Transverse colon (tissue), 4 donors: ENCODE data around the gene PSMB7. TPM values are rescaled to one million over a fixed set of nuclear protein-coding genes. Genes with fewer than 3 reads are reported as not detected.
A peak's percentile ranks its signal among the peaks of the same experiment; 100 is the strongest.

Source experiments
- DNase-seq: peaks from one replicate; pipeline ENCODE4 v3.0.0-alpha.2; 2019
- H3K27ac ChIP-seq, 4 donors: fragments of 200-600 bp; sonication (generic); 2 replicates each; pipeline ENCODE4 v1.5.1; 2016 to 2018; ENCODE audit warnings: inconsistent platforms in 4 of 4
- H3K27me3 ChIP-seq: fragments of 200-600 bp; sonication (generic); 2 replicates; pipeline ENCODE4 v1.5.1; 2017; ENCODE audit warnings: inconsistent platforms
- H3K36me3 ChIP-seq, 4 donors: fragments of 200-600 bp; sonication (generic); 2 replicates each; pipeline ENCODE4 v1.5.1; 2017 to 2019; ENCODE audit warnings: inconsistent platforms in 4 of 4
- H3K4me1 ChIP-seq, 4 donors: fragments of 200-600 bp; sonication (generic); 2 replicates each; pipeline ENCODE4 v1.5.1; 2017 to 2020; ENCODE audit warnings: inconsistent platforms in 4 of 4
- H3K4me3 ChIP-seq, 4 donors: fragments of 200-600 bp; sonication (generic); 1 replicate in 1 of 4; 2 replicates in 3 of 4; pipeline versions ENCODE4 v1.5.1 to v1.6.1; 2017 to 2019; ENCODE audit warnings: inconsistent platforms in 4 of 4
- H3K9me3 ChIP-seq, 2 donors: fragments of 200-600 bp; sonication (generic); 2 replicates each; pipeline ENCODE4 v1.5.1; 2017 to 2019; ENCODE audit warnings: inconsistent platforms in 2 of 2
- CTCF ChIP-seq, 5 experiments: fragments of 200-600 bp in 3 of 5; fragments of 450-650 bp in 2 of 5; sonication (generic) in 3 of 5; IDR thresholded peaks; 1 replicate in 2 of 5; 2 replicates in 3 of 5; pipeline ENCODE4 v1.5.1; 2016 to 2017; ENCODE audit warnings: antibody characterized with exemption in 5 of 5, inconsistent platforms in 3 of 5, mild to moderate bottlenecking in 2 of 5, moderate library complexity in 1 of 5
- EP300 ChIP-seq: sonication (generic); formaldehyde crosslinking; IDR thresholded peaks from one replicate; pipeline ENCODE4 v1.6.1; 2017; ENCODE audit warnings: antibody characterized with exemption, low read depth
- POLR2A ChIP-seq: fragments of 450-650 bp; IDR thresholded peaks from one replicate; pipeline ENCODE4 v1.6.1; 2016; ENCODE audit warnings: antibody characterized with exemption, mild to moderate bottlenecking, moderate library complexity
- POLR2AphosphoS5 ChIP-seq, 3 donors: sonication (generic); formaldehyde crosslinking; IDR thresholded peaks; one replicate each; pipeline ENCODE4 v1.6.1; 2016; ENCODE audit warnings: antibody characterized with exemption in 3 of 3
- WGBS, 2 donors: methylation state at CpG; one replicate each; pipeline ENCODE4 v1.1.5; 2018; ENCODE audit warnings: low coverage in 1 of 2; 5-methylcytosine and 5-hydroxymethylcytosine counted together
- in situ Hi-C, 4 donors: fragments of 200-750 bp; cut with MboI; loops; one replicate each; pipeline versions ENCODE4 v1.15.0 to v1.15.1; 2017; ENCODE audit warnings: low sequenced_read_pairs in 3 of 4, low pct_ligation_motif_present in 1 of 4, low pct_unique_long_range_greater_than_20kb in 1 of 4
- intact Hi-C: fragments of 100-400 bp; cut with DNase I; formaldehyde crosslinking; loops from one replicate; pipeline ENCODE4 v1.15.1; 2023; ENCODE audit warnings: low total_unique reads
- total RNA-seq, 4 donors: library from RNA; depleted of rRNA; stranded (reverse); fragments of >200 nt; gene quantifications; one replicate each; pipeline ENCODE4 v1.1.0, GENCODE V29; 2016

Gene PSMB7
- 100 to 1,000 TPM in 1 of 4 donors, 10 to 100 TPM in 3; 11.6 to 136 (median 51.6) TPM for total RNA-seq

- peaks cover 0 to 33% (median 15%) of the 10 kb centered on the region in 4 donors for H3K36me3 ChIP-seq
- TF ChIP-seq CTCF (IDR thresholded peaks at IDR 0.05): peak; percentile 79 to 92 (median 82)
- peak; percentile 32 to 82 (median 81) for TF ChIP-seq POLR2AphosphoS5 (IDR thresholded peaks at IDR 0.05)
- peak; percentile 56 for TF ChIP-seq POLR2A
- TF ChIP-seq EP300: no peak
- peak within 1 kb of the TSS; percentile 42 to 80 (median 71) for H3K27ac ChIP-seq
- WGBS, 2 donors: 0 to 5% methylated on average over 16 to 41 of the region's 41 CpGs
- DNase-seq: peak; percentile 98
- peaks cover 0 to 12% (median 10%) of the 10 kb centered on the region in 4 donors for H3K4me1 ChIP-seq
- H3K4me3 ChIP-seq: peak within 1 kb of the TSS; percentile 67 to 94 (median 81)
- H3K9me3 ChIP-seq: no peaks in the 10 kb centered on the region
- intact Hi-C loops: no loop called here
- in situ Hi-C loops: loop anchor here in 1 of 4 donors (10.0 kb wide), 1 partner anchor 120 kb away; no protein-coding TSS in a partner anchor
- no peaks in the 10 kb centered on the region for H3K27me3 ChIP-seq
These were observed at the start of gene PSMB7 for GRCh38 chr9:124415102-124415851. Gene PSMB7, minus strand, starts transcription at chr9:124415442. Its CDS starts 17 bp downstream, at chr9:124415425.

GRCh38 chr9:124462739-124463138 is 47.5 kb upstream of the PSMB7 start:
- Histone ChIP-seq H3K4me1 (no peaks in the 10 kb centered on the region), H3K27me3 (peaks cover 16% of the 10 kb centered on the region), H3K9me3 (no peaks in the 10 kb centered on the region), H3K4me3 (no peak overlapping the region), H3K27ac (no peak overlapping the region), H3K36me3 (no peaks in the 10 kb centered on the region)
- no peak for DNase-seq
- intact Hi-C loops: no loop called here
- WGBS, 2 donors: 89 to 100% methylated on average over 1 of the region's 1 CpG
- no peak for TF ChIP-seq POLR2A
- TF ChIP-seq CTCF (IDR thresholded peaks at IDR 0.05): no peak
- no peak for TF ChIP-seq EP300
- TF ChIP-seq POLR2AphosphoS5 (IDR thresholded peaks at IDR 0.05): no peak
- in situ Hi-C loops: no loop called here

GRCh38 chr9:124458441-124458840 is 43.2 kb upstream of the PSMB7 start:
- H3K36me3 ChIP-seq: no peaks in the 10 kb centered on the region
- H3K27ac ChIP-seq: no peak overlapping the region
- in situ Hi-C loops (no loop called here), intact Hi-C loops (no loop called here)
- no peak overlapping the region for H3K4me3 ChIP-seq
- DNase-seq: no peak
- peaks cover 0 to 5% (median 3%) of the 10 kb centered on the region in 4 donors for H3K4me1 ChIP-seq
- peaks cover 13% of the 10 kb centered on the region for H3K27me3 ChIP-seq
- TF ChIP-seq EP300 (no peak), CTCF (IDR thresholded peaks at IDR 0.05) (no peak), POLR2A (no peak), POLR2AphosphoS5 (IDR thresholded peaks at IDR 0.05) (no peak)
- 75% methylated on average over 9 of the region's 9 CpGs; no CpG with 5 or more reads in 1 of the 2 donors for WGBS, 2 donors
- no peaks in the 10 kb centered on the region for H3K9me3 ChIP-seq

- intact Hi-C loops: no loop called here
- no peak overlapping the region for H3K27ac ChIP-seq
- no peaks in the 10 kb centered on the region for H3K9me3 ChIP-seq
- no peak overlapping the region for H3K4me3 ChIP-seq
- DNase-seq: no peak
- in situ Hi-C loops: no loop called here
- 74% methylated on average over 7 of the region's 8 CpGs; no CpG with 5 or more reads in 1 of the 2 donors for WGBS, 2 donors
- no peaks in the 10 kb centered on the region for H3K36me3 ChIP-seq
- H3K4me1 ChIP-seq: peaks cover 0 to 8% (median 6%) of the 10 kb centered on the region in 4 donors
- H3K27me3 ChIP-seq: peaks cover 14% of the 10 kb centered on the region
- TF ChIP-seq EP300: no peak
- no peak for TF ChIP-seq CTCF (IDR thresholded peaks at IDR 0.05)
- no peak for TF ChIP-seq POLR2A
- TF ChIP-seq POLR2AphosphoS5 (IDR thresholded peaks at IDR 0.05): no peak
These were observed 42.7 kb upstream of the PSMB7 start for GRCh38 chr9:124457887-124458431.
